HG02588 (cell line): ENCODE measurements around the gene THBD.

ENCODE experiments used
- ATAC-seq: cut with Tn5 transposase; IDR thresholded peaks from one replicate; pipeline ENCODE4 v1.9.1; 2021; ENCODE audit warnings: mild to moderate bottlenecking, moderate library complexity; ENCODE audit not compliant: unreplicated experiment

THBD gene

DNA sequence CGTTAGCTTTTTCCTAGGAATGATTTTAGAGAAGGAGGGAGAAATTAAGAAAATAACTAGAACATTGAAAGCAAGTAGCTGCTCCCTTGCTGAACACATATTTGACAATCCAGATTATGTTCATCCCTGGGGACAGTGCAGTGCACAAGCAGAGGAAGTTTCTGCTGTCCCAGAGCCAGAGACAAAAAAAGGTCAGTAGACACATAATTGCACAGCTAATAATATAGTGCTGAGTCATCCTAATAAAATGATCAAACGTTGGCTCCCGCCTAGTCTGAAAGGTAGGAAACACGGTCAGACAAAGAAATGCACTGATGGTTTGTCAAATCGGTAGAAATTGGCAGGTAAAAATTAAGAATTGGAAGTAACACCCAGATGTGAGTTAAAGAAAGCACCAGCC lies 36.0 kb downstream of the THBD start:
- no peak for ATAC-seq

- ATAC-seq = no peak
Measured at GRCh38 chr20:23011008-23011721, 38.3 kb downstream of the THBD start.

DNA sequence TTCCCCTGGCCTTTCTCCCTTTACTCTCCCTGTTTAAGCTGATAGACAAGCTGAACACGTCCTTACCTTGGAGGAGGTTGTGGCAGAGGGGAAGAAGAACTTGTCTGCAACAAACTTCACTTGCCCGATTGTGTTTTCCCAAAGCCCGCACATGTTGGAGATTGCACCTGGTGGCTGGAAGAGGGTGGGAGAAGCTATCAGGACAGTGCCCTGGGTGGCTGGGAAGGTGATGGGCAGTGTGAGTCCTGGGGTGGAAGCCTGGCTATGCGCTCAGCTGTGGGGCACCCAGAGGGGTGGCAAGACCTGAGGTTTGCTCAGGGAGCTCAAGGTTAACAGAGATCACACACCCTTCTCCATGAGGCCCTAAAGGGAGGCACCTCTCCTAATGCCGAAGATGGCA lies 39.4 kb downstream of the THBD start:
- no peak for ATAC-seq

DNA sequence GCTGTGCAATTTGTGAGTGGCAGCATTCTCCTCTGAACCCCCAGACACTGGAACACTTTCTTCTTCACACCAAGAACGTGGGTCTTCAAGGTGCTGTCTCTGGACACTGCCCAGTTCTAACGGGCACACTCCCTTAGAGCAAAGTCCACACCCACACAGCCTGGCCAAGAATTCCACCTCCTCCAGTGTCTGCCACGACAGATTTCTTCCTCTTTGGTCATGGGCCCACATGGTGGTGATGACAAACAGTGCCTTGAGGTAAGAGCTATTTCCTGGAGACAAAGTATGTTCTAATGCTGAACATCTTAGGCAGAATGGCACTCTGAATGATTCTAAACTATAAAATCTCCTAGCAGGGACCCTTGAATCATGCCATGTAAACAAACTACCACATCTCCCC lies 39.8 kb downstream of the THBD start:
- ATAC-seq = no peak

DNA sequence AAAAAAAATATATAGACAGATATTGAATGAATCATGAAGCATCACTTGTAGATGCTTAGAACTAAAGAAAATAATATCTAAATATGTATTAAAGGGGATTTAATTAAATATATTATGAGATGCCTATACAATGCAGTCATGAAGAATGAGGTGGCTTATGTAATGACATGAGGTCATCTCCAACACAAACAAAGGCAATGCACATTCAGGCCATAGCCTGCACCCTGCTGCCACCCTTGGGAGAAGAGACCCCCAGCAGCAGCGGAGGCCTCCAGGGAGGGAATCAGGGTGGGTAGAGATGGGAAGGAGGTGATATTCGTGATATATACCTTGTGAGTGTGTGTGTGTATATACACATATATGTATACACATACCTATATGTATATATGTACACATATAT lies 40.8 kb downstream of the THBD start:
- no peak for ATAC-seq

DNA sequence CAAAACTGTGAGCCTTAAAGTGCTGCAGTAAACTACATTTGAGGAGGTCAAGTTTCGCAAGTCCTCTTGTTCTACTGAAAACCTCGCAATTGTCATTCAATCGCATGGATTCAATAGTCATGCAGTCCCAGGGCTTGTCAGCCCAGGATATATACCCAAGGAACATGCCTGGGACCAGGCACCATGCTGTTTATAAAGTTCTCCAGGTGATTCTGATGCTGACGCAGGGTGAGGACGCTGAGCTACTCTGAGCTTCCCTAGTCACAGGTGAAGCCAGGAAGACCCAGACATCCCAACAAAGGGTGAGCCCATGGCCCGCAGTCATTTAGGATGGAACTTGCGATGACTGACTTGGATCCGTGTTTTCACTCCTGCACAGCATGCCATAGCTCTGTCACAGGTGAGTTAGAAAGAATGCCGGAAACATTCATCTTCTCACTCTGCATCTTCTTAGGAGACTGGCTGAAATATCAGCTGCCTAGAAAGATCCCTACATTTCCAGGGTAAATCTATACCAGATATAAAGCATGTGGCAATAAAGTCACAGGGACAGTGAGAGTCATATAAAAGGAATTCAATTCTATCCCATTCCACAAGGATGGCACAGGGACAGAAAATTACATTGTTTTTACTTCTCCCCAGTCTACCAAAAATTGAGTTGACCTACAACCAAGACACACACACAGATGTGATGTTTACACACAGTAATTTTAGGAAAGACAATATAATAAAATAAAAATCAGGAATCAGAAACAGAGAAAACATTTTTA lies 41.4 kb downstream of the THBD start:
- ATAC-seq = no peak

DNA sequence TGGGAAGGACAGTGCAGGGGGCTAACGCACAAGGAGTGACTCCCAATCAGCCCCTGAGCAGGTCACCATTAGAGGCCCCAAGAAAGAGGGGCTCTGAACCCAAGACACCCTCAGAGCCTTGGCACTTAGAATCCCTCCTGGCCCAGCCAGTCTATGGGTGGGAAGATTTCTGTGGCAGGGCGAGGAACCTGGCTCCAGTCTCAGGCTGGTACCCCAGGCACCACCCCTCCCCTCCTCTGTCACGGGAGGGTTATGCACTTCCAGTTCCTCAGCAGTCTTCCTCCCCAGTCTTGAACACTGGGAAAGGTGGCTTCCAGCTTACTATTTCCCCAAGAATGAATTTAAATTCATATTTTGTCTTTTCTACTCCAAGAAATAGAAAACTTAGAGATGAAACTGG lies 42.0 kb downstream of the THBD start:
- no peak for ATAC-seq

GRCh38 chr20:23005776-23006175 lies 43.7 kb downstream of the THBD start:
- no peak for ATAC-seq

GRCh38 chr20:23003881-23004460 lies 45.5 kb downstream of the THBD start:
- ATAC-seq = no peak

DNA sequence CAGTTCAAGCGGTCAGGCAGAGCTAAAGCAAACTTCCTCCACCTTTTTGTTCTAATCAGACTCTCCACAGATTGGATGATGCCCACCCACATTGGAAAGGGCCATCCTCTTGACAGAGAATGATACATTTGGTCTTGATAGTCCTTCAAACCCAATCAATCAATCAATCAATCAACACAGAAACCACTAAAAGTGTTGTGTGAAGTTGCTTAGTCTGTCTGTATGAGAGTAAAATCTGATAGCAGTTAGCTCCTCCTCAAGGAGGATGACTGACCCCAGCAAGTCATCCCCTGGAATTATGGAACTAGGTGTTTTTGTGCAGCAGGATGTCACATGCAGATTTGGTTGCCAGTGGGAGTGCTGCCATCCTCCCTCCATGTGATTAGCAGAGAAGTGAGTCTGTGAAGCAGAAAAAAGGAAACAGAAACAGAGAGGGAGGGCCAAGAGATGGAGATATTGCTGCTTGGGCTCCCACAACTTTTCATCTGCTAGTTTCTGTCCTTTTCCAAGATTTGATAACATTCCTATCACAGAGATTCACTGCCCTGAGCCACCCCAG lies 46.3 kb downstream of the THBD start:
- no peak for ATAC-seq

DNA sequence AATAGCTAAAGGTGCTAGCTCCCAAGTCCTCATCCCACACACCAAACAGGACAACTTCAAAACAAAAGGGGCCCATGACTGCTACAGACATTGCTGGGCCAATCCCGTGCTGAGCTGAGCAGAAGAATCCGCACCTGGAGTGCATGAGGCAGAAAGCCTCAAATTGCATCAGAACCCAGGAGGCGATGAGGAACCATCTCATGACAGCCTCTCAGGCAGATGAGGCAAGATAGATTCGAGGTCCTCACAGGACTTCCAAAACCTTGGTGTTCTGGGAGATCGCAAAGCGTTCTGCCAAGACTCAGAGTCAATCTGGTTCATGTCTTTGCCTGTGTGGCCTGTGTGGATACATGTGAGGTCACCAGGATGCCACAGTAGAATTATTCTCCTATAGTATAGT lies 47.2 kb downstream of the THBD start:
- no peak for ATAC-seq

DNA sequence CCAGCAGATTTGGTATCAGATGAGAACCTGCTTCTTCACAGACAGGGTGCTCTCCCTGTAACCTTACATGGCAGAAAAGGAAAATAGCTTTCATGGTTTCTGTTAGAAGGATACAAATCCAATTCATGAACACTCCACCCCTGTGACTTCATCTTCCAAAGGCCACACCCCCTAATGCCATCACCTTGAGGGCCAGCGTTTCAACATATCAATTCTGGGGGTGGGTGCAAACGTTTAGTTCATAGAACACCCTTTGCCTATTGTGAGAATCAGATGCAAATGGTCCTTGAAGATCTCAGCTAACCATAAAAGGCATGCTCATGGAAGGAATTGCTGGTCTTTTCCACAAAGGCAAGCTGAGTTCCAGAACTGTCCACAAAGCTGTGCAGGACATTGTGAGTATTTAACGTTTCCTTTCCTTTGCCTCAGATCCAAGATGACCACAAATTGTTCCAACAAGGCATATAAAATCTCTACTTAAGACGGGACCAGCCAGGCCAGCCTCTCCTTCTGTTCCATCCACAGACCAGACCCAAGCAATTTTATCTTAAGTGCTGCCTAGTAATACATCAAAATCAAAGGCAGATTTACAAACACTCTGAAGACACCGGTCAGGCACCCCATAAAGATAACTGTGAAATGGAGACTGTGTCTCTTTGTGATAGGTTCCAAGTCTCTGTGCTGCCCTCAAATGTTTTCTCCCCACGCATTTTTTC lies 49.1 kb downstream of the THBD start:
- ATAC-seq = no peak

GRCh38 chr20:22999756-23000155 lies 49.7 kb downstream of the THBD start:
- no peak for ATAC-seq

DNA sequence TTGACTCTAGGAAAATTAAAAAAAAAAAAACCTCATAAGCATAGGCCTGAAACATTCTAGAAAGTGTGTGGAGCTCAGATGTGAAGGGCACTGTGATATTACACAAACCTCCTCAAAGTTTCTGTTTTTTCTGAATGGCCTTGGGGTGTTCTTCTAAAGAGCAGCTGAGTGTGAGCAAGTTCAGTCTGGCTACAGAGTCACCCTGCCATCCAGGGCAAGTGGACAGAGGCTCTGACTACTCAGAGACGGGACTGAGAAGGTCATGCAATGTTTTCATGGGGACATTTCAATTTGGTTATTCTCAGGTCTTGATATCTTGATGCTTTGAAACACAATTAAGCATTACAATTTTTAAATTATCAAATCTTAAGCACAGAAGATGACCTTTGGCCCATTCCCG lies 51.0 kb downstream of the THBD start:
- no peak for ATAC-seq

GRCh38 chr20:22995923-22996322 lies 53.5 kb downstream of the THBD start:
- ATAC-seq = no peak
